DMS114 treated with DMSO at 0.1 percent for 48 hours (cell line): ENCODE results near the gene CPA5.
"Not testable (repeated sequence)": the region's sequence is repeated elsewhere in the genome, so short reads cannot be mapped to it uniquely, and the experiment has no call there.

ENCODE experiments used
- DNase-seq: peaks from one replicate; lab custom pipeline; 2025; ENCODE audit not compliant: unreplicated experiment; lab: John Stamatoyannopoulos, UW

The CPA5 gene

DNA sequence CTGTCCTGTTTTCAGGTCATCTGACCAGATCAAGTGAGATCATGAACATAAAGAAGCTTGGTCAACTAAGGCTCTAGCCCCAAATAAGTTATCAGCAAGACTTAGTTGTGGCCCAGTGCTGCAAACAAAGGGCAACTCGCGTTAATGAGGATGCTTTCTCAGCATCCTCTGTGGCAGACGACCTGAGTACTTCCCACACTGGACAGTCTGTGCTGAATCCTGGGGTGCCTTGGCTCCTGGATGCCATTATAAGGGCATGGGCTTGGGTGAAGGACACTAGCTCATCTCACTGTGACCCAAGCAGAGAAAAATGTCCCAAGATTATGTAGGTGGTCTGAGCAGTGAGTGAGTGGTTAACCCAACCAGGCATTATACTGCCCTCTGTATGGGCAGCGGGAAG lies 13.9 kb downstream of the CPA5 start:
- DNase-seq, result no peak

DNA sequence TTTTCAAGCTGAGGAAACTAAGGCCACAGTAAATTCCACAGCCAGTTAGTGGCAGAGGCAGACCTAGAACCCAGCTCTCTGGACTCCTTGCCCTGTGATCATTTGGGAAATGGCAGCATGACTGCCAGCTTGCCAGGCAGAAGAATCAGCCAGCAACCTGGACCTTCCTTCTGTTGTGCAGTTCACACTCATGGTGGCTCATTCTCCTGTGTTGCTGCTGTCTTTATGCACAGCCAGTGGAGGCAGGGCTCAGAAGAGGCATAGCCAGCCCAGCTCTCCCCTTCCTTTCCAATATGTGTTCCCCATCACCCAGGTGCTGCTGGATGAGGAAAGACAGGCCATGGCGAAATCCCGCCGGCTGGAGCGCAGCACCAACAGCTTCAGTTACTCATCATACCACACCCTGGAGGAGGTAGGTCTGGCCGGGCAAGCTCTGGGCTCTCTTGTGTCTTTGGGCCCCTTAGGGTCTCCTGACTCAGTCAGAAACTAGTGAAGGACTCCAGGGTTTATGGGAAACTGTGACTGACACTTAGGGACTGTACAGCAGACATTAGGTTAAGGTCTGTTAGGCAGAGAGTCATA lies 14.8 kb downstream of the CPA5 start:
- no peak for DNase-seq

DNA sequence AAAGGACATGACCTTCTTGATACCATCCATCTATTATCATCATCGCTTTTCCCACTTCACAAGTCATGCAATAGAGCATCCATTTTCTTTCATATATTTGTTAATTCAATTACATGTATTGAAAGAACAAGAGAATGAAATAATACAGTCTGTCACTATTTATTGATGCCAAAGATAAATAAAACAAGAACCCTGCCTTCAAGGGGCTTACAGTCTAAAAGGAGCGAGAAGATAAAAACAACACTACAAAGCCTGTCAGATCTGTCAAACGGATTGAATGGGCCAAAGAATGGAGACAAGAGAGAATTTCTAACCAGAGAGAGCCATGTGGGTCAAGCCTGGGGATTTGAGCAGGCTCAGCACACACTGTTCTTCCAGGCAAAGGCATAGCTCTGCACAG lies 15.9 kb downstream of the CPA5 start:
- DNase-seq, result no peak

DNA sequence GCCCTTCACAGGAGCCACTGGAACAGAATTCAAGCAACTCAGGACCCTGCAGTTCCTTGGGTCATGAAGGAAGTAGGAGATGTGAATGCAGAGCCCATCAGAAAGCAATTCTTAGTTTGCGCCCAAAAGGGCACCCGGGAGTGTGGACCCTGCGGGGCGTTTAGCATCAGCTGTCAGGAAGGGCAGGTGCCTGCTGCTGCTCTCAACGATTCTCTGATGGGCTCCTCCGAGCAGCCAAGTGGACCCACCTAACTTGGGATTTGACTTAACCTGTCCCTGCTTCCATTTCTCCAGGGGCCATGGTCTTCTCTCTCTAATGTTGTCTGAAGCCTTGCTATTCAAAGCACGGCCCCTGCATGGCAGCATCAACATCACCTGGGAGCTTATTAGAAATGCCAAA lies 17.1 kb downstream of the CPA5 start:
- DNase-seq, result no peak

DNA sequence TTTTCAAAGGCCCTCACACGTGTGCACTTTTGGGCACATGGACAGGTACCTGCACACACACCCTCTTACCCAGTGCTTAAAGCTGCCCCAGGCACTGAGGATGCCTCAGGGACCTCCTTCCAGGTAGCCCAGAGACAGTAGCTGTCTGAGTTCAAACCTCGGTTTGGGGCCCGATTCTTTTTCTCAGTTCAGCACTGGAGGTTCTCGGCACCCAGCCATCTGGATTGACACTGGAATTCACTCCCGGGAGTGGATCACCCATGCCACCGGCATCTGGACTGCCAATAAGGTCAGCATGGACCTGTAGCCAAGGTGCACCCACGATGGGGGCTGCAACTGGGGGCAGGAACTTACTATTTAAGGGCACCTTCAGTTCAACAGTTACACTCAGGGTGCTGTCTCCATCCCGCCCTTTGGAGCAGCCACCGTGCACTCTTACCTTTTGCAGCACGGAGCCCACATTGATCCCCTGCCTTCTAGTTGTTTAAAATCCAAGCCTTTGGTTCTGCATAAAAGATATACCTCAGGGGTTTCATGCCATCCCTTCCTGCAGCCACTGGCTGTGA lies 17.7 kb downstream of the CPA5 start:
- DNase-seq, result no peak

DNA sequence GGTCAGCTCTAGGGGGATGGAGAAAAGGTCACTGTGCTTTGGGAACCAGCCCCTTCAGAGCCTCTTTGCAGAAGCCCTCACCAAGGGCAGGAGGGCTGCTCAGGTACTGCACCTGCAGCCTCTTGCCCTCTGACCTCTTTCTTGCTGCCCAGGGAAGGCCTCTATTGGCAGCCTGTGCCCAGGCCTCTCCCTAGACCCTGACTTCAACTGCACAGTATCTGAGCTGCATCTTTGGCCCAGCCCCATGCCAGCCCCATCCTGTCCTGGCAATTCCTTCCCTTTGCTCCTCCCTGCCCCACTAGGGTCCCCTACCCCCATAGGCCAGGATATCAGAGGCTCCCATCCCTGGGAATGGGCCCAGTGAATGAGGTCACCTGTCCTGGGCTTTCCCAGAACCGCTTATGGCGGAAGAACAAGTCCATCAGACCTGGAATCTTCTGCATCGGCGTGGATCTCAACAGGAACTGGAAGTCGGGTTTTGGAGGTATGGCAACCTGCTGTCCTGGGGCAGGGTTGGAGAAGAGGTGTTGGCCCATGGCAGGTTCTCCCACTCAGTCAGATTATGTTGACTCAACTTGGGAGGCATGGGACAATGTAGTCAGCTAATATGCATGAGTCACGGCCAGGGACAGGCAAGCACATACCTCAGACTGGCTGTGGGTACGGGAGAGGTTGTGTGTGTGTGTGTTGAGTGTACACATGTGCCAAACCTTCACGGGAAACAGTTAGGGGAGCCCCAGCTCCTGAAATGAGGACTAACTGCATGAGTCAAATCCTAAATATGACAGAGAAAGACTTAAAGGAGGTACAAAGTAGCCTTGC lies 18.6 kb downstream of the CPA5 start:
- no peak for DNase-seq

DNA sequence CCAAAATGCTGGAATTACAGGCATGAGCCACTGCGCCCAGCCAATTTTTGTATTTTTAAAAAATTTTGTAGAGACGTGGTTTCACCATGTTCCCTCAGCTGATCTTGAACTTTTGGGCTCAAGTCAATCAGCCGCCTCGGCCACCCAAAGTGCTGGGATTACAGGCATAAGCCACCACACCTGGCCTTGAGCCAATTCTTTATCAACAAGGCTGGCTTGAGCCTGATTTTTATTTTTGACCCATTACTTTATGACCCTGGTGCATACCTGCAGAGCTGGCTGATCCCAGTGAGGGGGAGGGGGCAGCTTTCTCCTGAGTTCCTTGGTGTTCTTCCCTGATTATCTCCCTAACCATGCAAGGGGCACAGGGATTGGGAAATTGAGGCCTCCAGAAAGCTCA lies 19.8 kb downstream of the CPA5 start:
- no peak for DNase-seq

DNA sequence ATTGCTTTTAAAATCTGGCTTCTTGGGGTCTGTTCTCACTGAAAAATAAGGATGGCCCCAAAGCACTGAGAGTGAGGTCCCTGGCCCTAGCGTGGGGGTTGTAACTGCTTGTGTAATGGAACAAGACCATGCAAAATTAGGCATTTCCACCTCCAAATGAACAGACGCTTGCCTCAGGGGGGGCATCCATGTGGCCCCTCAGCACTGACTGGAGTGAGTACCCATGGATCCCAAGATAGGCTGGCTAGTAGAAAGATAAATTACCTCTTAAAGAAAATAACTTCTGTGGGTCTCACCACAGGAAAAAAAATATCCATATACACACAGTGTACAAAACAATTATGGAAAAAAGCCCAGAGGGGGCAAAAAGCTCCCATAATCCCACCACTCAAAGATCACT lies 20.5 kb downstream of the CPA5 start:
- DNase-seq, result no peak

DNA sequence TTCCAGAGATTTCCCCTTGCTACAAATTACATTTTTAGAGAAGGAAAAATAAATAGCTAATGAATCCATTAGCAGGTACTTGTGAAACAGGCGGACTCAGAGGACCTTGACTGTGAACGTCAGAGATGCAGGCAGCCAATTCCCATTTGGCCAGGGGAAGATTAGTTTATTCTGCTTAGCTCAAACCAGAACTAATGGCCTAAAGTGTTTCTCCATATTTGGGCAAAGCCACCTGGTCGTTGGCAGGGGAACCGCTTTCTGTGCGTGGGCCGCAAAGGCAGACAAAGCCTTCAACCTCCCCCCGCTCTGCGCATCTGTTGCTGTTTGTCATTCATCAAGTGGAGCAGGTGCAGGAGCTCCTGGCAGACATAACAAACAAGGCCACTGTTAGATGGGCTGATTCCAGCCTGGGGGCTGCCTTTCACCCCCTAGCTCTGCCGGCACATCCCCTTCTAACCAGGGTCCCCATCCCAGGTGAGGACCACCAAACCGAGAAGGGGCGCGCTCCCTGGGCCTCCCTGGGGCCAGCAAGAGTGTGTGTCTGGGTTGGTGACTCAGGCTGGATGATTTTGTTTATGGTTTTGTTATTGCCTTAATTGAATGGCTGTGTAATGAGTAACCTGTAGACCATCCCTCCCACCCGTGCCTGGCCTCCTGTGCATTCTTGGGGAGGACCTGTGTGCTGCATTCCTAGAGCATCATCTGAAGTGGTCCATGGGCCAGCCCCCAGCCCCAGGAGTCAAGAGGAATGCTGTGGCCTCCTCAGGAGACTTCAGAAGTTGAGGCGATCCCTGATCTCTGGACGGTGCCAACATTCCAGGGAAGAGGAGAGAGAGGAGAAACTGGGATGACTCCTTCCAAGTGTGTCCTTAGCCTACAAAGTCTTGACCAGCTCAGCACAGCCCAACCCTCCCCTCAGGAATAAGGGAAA lies 21.2 kb downstream of the CPA5 start:
- no peak for DNase-seq

DNA sequence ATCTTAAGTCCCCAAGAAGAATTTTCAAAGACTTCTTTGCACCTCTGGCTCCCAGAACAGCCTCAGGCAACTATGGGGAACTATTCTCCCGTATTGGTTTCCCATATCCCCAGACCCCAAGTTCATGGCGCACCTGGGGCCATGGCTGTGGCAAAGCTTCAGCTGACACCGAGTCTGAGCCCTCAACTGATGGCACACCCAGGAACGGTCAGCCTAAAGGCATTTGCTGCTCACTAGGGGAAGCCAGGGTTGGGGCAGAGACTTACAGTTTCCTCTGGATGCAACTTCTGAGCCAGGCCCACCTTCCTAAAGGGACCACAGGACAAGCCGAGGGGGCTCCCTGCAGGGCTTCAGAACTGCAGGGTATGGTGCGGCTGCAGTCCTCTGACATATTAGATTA lies 21.9 kb downstream of the CPA5 start:
- no peak for DNase-seq

DNA sequence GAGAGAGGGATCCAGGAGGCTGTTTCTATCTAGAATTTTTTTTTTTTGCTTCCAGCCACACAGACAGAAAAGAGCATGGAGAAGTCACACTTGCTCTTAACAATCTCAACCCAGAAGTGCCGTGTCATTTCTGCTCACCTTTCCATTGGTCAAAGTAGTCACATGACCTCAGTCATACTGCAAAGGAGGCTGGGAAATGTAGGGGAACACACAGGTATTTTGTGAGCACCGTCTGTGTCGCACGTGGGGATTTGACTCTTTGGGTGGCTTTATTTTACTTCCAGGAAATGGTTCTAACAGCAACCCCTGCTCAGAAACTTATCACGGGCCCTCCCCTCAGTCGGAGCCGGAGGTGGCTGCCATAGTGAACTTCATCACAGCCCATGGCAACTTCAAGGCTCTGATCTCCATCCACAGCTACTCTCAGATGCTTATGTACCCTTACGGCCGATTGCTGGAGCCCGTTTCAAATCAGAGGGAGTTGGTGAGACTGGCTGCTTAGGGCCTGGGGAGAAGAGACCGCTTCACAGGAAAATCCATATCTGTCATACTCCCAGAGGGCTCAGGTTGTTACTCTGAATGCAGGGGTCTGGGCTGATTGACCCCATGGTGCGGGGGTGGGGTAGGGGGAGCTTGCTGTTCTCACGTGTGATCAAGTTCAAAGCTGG lies 22.6 kb downstream of the CPA5 start:
- DNase-seq, result no peak

DNA sequence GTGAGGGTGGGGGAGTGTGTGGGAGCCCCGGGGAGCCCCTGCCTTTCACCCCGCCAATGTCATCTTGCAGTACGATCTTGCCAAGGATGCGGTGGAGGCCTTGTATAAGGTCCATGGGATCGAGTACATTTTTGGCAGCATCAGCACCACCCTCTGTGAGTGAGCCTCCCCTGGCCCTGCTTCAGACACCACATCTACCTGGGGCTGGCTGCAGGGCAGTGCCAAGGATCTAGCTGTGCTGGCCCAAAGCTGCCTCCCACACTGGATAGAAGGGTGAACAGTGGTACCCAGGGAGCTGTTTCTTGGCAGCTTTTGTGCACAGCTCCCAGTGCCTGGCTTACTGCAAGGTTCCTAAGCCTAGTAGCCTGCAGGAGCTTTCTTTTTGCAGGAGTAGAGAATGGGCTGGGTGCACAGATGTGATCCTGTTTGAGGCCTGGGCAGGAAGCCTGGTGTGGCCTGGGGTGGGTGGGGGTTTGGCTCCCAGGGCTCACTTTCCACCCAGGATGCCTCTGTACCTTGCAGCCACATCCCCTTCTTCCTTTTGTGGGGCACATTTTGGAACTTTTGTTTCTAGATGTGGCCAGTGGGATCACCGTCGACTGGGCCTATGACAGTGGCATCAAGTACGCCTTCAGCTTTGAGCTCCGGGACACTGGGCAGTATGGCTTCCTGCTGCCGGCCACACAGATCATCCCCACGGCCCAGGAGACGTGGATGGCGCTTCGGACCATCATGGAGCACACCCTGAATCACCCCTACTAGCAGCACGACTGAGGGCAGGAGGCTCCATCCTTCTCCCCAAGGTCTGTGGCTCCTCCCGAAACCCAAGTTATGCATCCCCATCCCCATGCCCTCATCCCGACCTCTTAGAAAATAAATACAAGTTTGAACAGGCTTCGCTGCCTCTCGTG lies 23.5 kb downstream of the CPA5 start:
- no peak for DNase-seq

DNA sequence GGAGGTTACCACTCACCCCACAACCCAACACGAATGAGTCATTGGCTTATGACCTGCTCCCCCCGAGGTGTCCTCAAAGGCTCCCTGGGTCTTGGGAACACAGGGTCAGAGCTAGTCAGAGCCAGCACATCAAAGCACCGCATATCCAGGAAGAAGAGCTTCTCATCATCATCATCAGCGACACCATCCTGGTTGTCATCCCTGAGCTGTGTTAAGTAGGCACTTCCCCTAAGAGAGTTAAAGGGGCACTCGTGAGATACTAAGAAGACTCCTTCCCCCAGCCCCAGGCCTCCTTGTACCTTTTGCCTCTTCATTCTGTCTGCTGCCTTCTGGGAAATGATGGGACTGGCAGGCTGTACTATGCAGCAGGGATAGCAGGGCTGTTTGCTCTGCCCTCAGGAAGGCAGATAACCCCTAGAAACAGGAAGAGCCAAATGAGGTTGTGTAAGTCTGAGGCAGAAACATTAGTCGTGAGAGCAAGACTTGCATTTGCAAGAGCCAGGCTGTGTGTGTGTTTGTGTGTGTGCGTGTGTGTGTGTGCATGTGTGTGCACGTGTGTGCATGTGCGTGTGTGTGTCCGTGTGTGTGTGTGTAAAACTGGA lies 24.6 kb downstream of the CPA5 start:
- no peak for DNase-seq

DNA sequence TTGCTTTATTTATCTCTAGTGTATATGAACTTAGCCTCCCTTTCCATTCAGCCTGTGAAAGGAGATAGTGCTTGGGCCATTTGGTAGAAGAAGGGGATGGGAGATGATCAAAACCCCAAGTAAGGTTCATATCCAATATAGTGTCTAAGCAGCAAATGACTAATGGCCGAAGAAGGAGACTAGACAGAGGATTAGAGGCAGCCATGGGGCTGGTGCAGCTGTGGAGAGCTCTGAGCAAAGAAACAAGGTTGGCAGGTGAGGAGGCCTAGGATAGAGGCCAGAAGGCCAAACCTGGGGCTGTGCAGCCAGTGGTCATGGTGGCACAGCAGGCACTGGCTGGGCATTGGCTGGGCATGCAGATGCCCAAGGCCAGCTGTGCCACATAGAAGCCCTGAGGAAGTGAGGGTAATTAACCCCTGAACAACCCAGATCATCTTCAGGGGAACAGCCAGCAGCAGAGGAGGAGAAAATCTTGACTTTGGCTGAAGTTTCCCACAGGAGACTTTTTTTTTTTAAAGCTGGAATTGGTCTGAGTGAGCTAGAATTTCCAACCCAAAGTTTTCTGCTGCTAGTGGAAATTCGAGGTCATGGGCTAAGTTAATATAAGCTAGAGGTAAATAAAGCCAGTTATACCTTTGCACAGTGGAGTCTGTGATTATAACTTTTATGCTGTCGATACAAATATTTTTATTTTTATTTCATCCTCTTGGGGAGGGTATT lies 25.4 kb downstream of the CPA5 start:
- DNase-seq, result no peak

DNA sequence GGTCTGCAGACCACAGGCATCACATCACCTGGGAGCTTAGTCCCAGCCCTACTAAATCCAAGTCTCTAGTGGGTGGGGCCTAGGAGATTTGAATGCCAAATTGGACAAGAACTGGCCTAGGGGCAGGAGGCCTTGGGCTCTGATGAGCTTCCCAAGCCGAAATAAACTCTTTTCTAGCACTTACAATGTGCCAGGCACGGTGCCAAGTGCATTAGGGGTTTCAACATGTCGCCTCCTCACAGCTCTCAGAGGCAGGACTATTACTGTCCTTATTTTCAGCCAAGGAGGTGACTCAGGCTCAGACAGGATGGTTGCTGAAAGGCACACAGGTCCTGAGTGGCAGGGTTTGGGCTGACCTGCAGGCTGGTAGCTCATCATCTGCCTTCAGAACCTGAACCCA lies 26.4 kb downstream of the CPA5 start:
- DNase-seq, result no peak

DNA sequence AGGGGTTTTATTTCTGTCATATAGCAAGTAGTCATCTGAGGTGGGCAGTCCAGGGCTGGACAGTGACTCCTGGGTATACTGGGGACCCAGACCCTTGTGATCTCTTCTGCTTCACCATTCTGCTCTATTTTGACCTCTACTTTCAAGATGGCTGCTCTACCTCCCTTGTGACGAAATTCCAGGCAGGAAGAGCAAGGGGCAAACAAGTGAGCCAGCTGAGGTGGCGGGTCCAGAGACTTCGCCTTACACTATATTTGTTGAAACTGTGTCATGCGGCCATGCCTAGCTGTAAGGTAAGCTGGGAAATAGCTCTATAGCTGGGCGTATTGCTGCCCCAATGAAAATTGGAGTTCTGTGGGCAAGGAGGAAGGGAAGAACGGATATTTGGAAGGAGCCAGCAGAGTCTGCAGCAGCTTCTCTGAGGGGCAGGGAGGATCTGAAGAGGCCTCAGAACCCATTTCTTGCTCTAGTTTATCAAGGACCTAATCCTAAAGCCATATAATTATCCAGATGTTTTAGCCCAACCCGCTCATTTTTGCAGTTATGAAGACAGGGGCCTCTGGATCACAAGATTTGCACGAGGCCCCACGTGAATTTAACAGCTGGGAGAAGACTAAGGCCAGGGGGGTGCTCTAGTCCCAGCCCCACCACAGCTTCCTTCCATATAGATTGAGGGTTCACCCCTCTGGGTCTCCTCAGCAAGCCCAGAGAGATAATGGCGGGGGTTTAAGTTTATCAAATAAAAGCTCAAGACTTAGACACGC lies 28.0 kb downstream of the CPA5 start:
- DNase-seq, result no peak

DNA sequence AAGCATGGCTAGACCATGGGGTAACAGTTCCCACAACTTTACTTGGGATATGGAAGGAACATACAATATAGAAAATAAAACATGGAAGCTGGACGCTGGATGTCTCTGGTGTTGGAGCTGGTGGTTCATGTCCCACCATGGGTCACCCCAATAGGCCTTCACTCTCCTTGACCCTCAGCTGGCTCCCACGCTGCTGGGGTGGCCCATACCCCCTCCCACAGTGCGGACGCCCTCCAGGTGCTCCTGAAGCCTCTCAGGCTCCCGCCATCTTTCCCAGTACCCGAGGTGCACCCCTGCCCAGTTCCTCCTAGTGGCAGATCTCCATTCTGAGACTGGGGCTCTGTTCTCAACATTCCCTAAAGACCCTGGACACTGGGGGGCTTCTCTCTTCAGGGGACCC lies 29.9 kb downstream of the CPA5 start:
- DNase-seq, result no peak

DNA sequence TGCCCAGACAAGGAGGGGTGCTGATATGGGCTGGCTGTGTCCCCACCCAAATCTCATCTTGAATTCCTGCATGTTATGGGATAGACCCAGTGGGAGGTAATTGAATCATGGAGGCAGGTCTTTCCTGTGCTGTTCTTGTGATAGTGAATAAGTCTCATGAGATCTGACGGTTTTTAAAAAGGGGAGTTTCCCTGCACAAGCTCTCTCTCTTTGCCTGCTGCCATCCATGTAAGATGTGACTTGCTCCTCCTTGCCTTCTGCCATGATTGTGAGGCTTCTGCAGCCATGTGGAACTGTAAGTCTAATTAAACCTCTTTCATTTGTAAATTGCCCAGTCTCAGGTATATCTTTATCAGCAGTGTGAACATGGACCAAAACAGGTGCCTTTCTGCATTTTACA lies 31.8 kb downstream of the CPA5 start:
- not testable (repeated sequence) for DNase-seq
